ENCODE results near the gene KCNMA1. TPM values are rescaled to one million over a fixed set of nuclear protein-coding genes. Genes with fewer than 3 reads are reported as not detected.
A peak's percentile ranks its signal among the peaks of the same experiment; 100 is the strongest.

Gene KCNMA1
- total and polyA plus RNA-seq, 8 donors: 0.92 to 155 (median 54.3) TPM

DNA sequence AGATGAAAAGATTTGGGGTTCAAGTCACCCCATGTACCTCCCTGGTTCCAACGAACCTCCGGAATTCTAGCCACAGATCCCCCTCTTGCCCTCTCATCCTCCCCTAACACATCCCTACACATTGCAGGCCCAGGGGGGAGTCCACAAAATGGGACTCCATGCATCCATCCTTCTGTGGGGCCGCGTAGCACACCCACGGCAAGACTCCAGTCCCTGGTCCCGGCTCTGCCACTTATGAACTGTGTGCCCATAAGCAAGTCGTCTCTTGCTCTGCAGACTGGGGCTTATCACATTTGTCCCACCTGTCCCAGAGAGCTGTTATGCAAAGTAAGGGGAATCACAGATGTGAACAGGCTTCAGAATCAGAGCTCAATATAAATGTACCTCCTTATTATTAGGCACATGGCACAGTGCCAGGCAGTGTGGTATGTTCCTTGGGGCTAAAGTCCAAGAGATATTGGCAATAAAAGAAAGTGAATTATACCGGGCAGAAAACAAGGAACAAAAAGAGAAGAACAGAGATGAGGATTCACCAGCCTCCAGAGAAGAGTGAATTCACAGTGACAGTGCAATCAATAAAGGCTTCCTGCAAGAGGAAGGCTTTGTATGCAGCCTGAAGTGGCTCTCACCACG, 73.9 kb downstream of the KCNMA1 start:
- Histone ChIP-seq H3K4me3 (no peak overlapping the region), H3K27ac (peak overlapping the region in 3 of 5 donors; percentile 7 to 29 (median 28)), H3K36me3 (no peaks in the 10 kb centered on the region), H3K27me3 (peaks cover 0 to 13% (median 0%) of the 10 kb centered on the region in 3 donors), H3K9me3 (no peaks in the 10 kb centered on the region), H3K4me1 (peaks cover 10 to 69% (median 35%) of the 10 kb centered on the region in 4 donors)
- 60 to 80% (median 64%) methylated on average over 9 of the region's 9 CpGs for WGBS, 5 donors
- TF ChIP-seq POLR2AphosphoS5 (IDR thresholded peaks at IDR 0.05) (no peak), POLR2A (IDR thresholded peaks at IDR 0.05) (no peak), EP300 (IDR thresholded peaks at IDR 0.05) (no peak)
- TF ChIP-seq, protein P1, sequence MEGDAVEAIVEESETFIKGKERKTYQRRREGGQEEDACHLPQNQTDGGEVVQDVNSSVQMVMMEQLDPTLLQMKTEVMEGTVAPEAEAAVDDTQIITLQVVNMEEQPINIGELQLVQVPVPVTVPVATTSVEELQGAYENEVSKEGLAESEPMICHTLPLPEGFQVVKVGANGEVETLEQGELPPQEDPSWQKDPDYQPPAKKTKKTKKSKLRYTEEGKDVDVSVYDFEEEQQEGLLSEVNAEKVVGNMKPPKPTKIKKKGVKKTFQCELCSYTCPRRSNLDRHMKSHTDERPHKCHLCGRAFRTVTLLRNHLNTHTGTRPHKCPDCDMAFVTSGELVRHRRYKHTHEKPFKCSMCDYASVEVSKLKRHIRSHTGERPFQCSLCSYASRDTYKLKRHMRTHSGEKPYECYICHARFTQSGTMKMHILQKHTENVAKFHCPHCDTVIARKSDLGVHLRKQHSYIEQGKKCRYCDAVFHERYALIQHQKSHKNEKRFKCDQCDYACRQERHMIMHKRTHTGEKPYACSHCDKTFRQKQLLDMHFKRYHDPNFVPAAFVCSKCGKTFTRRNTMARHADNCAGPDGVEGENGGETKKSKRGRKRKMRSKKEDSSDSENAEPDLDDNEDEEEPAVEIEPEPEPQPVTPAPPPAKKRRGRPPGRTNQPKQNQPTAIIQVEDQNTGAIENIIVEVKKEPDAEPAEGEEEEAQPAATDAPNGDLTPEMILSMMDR (IDR thresholded peaks at IDR 0.05): no peak
- intact Hi-C loops (cut with DNase I; ENCODE audit: low total_unique reads): no loop called here
- DNase-seq: peak; percentile 69 to 73

DNA sequence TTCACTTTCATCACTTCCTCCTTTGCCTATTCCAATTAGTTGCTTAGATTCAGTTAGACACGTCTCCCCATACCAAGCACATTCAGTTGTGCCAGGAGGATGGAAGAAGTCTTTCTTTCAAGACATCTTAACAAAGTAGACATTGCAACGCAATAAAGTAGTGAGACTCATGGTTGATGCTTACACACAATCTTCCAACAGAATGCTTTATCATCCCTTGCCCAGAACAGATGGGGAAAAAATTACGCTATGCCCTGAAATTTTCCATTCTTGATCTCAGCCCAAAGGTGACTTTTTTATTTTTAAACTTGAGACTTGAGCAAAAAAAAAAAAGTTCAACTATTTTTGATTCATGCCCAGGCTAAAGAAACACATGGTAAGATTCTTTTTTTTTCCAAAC, 74.9 kb downstream of the KCNMA1 start:
- intact Hi-C loops (cut with DNase I; ENCODE audit: low total_unique reads): no loop called here
- Histone ChIP-seq H3K4me3 (no peak overlapping the region), H3K9me3 (no peaks in the 10 kb centered on the region), H3K4me1 (peaks cover 10 to 68% (median 35%) of the 10 kb centered on the region in 4 donors), H3K36me3 (no peaks in the 10 kb centered on the region), H3K27ac (peak overlapping the region in 2 of 5 donors; percentile 22 to 29), H3K27me3 (peaks cover 0 to 13% (median 0%) of the 10 kb centered on the region in 3 donors)
- no peak for DNase-seq
- TF ChIP-seq POLR2AphosphoS5 (IDR thresholded peaks at IDR 0.05): no peak
- TF ChIP-seq, protein P1 (IDR thresholded peaks at IDR 0.05): no peak
- no peak for TF ChIP-seq POLR2A (IDR thresholded peaks at IDR 0.05)
- no peak for TF ChIP-seq EP300 (IDR thresholded peaks at IDR 0.05)
- WGBS, 5 donors: 35 to 83% (median 53%) methylated on average over 3 of the region's 3 CpGs

DNA sequence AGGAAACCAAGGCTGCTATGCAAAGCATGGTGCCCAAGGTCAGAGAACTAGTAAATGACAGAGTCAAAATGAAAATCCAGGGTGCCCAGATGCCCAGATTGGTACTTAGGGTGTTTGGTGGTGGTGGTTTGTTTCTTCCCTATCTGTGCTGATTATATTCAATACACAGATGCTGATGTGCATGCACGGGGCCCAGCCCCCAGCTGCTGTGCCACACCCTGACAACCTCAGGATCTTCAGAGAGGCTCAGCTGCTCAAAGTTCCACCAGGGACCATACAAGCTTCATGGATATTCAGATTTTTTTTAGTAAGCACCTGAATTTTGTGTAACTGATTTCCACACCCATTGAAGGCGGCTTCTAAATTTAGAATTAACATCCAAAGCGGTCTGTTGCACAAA, 75.6 kb downstream of the KCNMA1 start:
- intact Hi-C loops (cut with DNase I; ENCODE audit: low total_unique reads): no loop called here
- H3K27ac ChIP-seq: peak overlapping the region in 1 of 5 donors; percentile 22

DNA sequence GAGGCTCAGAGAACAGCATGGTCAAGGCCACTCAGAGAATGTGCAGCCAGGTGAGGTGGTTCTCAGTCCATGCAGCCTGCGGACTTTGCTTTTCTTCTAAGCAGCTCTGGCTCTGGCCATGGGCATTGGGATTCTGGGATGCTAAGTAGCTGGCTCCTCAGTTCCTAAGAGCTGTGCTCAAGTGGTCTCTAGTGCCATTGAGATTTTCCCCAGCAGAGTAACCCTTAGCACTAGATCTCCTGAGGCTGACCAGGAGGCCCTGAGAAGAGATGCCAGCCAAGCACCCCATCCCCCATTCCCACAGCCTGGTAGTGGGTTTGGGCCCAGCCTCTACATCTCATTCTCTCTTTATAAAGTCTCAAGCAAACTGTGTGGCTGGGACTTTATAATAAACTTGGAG, 77.1 kb downstream of the KCNMA1 start:
- peaks cover 0 to 2% (median 0%) of the 10 kb centered on the region in 3 donors for H3K27me3 ChIP-seq
- H3K4me1 ChIP-seq: peaks cover 10 to 56% (median 33%) of the 10 kb centered on the region in 4 donors
- DNase-seq: no peak
- H3K9me3 ChIP-seq: no peaks in the 10 kb centered on the region
- intact Hi-C loops (cut with DNase I; ENCODE audit: low total_unique reads): no loop called here
- TF ChIP-seq POLR2AphosphoS5 (IDR thresholded peaks at IDR 0.05) (no peak), EP300 (IDR thresholded peaks at IDR 0.05) (no peak), POLR2A (IDR thresholded peaks at IDR 0.05) (no peak)
- TF ChIP-seq, protein P1 (IDR thresholded peaks at IDR 0.05): no peak
- H3K4me3 ChIP-seq: no peak overlapping the region
- WGBS, 5 donors: 94 to 100% (median 98%) methylated on average over 1 of the region's 1 CpG
- no peak overlapping the region for H3K27ac ChIP-seq
- no peaks in the 10 kb centered on the region for H3K36me3 ChIP-seq

More for the DNA sequence above, 75.6 kb downstream of the KCNMA1 start:
- 60 to 86% (median 74%) methylated on average over 3 of the region's 3 CpGs for WGBS, 5 donors
- Histone ChIP-seq H3K4me1 (peaks cover 10 to 63% (median 35%) of the 10 kb centered on the region in 4 donors), H3K27me3 (peaks cover 0 to 13% (median 0%) of the 10 kb centered on the region in 3 donors), H3K9me3 (no peaks in the 10 kb centered on the region), H3K4me3 (no peak overlapping the region), H3K36me3 (no peaks in the 10 kb centered on the region)
- DNase-seq: no peak
- TF ChIP-seq POLR2AphosphoS5 (IDR thresholded peaks at IDR 0.05): no peak
- no peak for TF ChIP-seq EP300 (IDR thresholded peaks at IDR 0.05)
- TF ChIP-seq, protein P1 (IDR thresholded peaks at IDR 0.05): no peak
